CD14-positive monocyte (primary cell): Measurements from ENCODE around the gene RGS5. TPM values are rescaled to one million over a fixed set of nuclear protein-coding genes. Genes with fewer than 3 reads are reported as not detected.

Experiments used
- DNase-seq, 3 donors: peaks; one replicate each; pipeline ENCODE4 v3.0.0-alpha.2; 2011 to 2022
- H2AFZ ChIP-seq: 2 replicates; pipeline ENCODE4 v1.6.0; 2012; ENCODE audit warnings: mild to moderate bottlenecking, low read depth, low read length, inconsistent platforms; ENCODE audit not compliant: insufficient read depth, poor library complexity, severe bottlenecking
- H3K27ac ChIP-seq, 2 donors: 1 replicate in 1 of 2; 2 replicates in 1 of 2; pipeline ENCODE4 v1.5.1; 2012 to 2013; ENCODE audit warnings: low read length in 2 of 2, control low read depth in 1 of 2, inconsistent platforms in 1 of 2, low read depth in 1 of 2, mild to moderate bottlenecking in 1 of 2
- H3K27me3 ChIP-seq, 2 donors: one replicate each; pipeline versions ENCODE4 v1.6.0 to v1.6.1; 2011 to 2013; ENCODE audit warnings: low read length in 2 of 2; ENCODE audit not compliant: control insufficient read depth in 2 of 2, insufficient read depth in 2 of 2
- H3K36me3 ChIP-seq, 2 donors: replicated peaks in 1 of 2; 1 replicate in 1 of 2; 2 replicates in 1 of 2; pipeline versions ENCODE4 v1.5.1 to v1.6.1; 2012 to 2013; ENCODE audit warnings: low read length in 2 of 2, control low read depth in 1 of 2, inconsistent platforms in 1 of 2, mild to moderate bottlenecking in 1 of 2; ENCODE audit not compliant: insufficient read depth in 2 of 2, control insufficient read depth in 1 of 2
- H3K4me1 ChIP-seq, 2 donors: 1 replicate in 1 of 2; 2 replicates in 1 of 2; pipeline versions ENCODE4 v1.5.1 to v1.6.1; 2012 to 2013; ENCODE audit warnings: low read length in 2 of 2, control low read depth in 1 of 2, inconsistent platforms in 1 of 2, mild to moderate bottlenecking in 1 of 2, moderate library complexity in 1 of 2; ENCODE audit not compliant: insufficient read depth in 2 of 2, control insufficient read depth in 1 of 2
- H3K4me2 ChIP-seq: replicated peaks from 2 replicates; pipeline ENCODE3; 2012; ENCODE audit warnings: low read length, moderate library complexity, mild to moderate bottlenecking; ENCODE audit not compliant: poor library complexity, severe bottlenecking; ENCODE audit errors: extremely low read depth
- H3K4me3 ChIP-seq, 3 experiments: fragments of 200-600 bp in 1 of 3; sonication (generic) in 1 of 3; replicated peaks in 1 of 3; 1 replicate in 2 of 3; 2 replicates in 1 of 3; pipeline ENCODE4 v1.5.1; 2011 to 2013; ENCODE audit warnings: low read length in 3 of 3, mild to moderate bottlenecking in 3 of 3, control low read depth in 2 of 3, low read depth in 2 of 3, inconsistent platforms in 1 of 3, moderate library complexity in 1 of 3
- H3K79me2 ChIP-seq: 2 replicates; pipeline ENCODE4 v1.6.0; 2012; ENCODE audit warnings: mild to moderate bottlenecking, control low read depth, inconsistent platforms, low read length, moderate library complexity; ENCODE audit not compliant: insufficient read depth
- H3K9ac ChIP-seq: 2 replicates; pipeline ENCODE4 v1.6.0; 2017; ENCODE audit warnings: low read length, mild to moderate bottlenecking; ENCODE audit not compliant: insufficient read depth, poor library complexity, severe bottlenecking
- H3K9me3 ChIP-seq, 2 donors: replicated peaks in 1 of 2; 1 replicate in 1 of 2; 2 replicates in 1 of 2; pipeline versions ENCODE4 v1.5.1 to v1.6.1; 2012 to 2013; ENCODE audit warnings: low read length in 2 of 2, control low read depth in 1 of 2; ENCODE audit not compliant: control insufficient read depth in 1 of 2, insufficient read depth in 1 of 2
- H4K20me1 ChIP-seq: 2 replicates; pipeline ENCODE4 v1.6.0; 2012; ENCODE audit warnings: mild to moderate bottlenecking, low read length, control low read depth, moderate library complexity; ENCODE audit not compliant: insufficient read depth
- H3K27ac Mint-ChIP-seq, 7 donors: one replicate each; pipeline ENCODE4 v1.8.0; 2020; ENCODE audit warnings: mild to moderate bottlenecking in 7 of 7, mixed read lengths in 7 of 7, moderate library complexity in 6 of 7, inconsistent platforms in 2 of 7
- H3K27me3 Mint-ChIP-seq, 3 donors: one replicate each; pipeline ENCODE4 v1.8.0; 2021 to 2022; ENCODE audit warnings: low read depth in 3 of 3, mild to moderate bottlenecking in 3 of 3, mixed read lengths in 3 of 3, moderate library complexity in 3 of 3, inconsistent platforms in 1 of 3
- H3K36me3 Mint-ChIP-seq, 2 donors: one replicate each; pipeline ENCODE4 v1.8.0; 2020; ENCODE audit warnings: mixed read lengths in 2 of 2, inconsistent platforms in 1 of 2, mild to moderate bottlenecking in 1 of 2
- H3K4me1 Mint-ChIP-seq: one replicate; pipeline ENCODE4 v1.8.0; 2020; ENCODE audit warnings: mild to moderate bottlenecking, mixed read lengths
- H3K4me3 Mint-ChIP-seq, 2 donors: one replicate each; pipeline ENCODE4 v1.8.0; 2020; ENCODE audit warnings: mild to moderate bottlenecking in 2 of 2, mixed read lengths in 2 of 2, moderate library complexity in 1 of 2
- H3K9me3 Mint-ChIP-seq, 7 donors: one replicate each; pipeline ENCODE4 v1.8.0; 2020 to 2022; ENCODE audit warnings: mixed read lengths in 7 of 7, mild to moderate bottlenecking in 6 of 7, moderate library complexity in 6 of 7, inconsistent platforms in 2 of 7
- WGBS: methylation state at CpG from one replicate; pipeline ENCODE4 v1.1.5; 2013; ENCODE audit warnings: missing lambda C conversion rate; ENCODE audit not compliant: insufficient coverage; 5-methylcytosine and 5-hydroxymethylcytosine counted together
- intact Hi-C, 2 donors: fragments of 100-400 bp; cut with micrococcal nuclease; formaldehyde crosslinking; loops; one replicate each; pipeline versions ENCODE4 v1.15.0 to v1.15.1; 2023
- polyA plus RNA-seq, 3 donors: library from polyadenylated mRNA; depleted of rRNA in 1 of 3; unstranded in 2 of 3; stranded (reverse) in 1 of 3; fragments of 300-500 nt in 2 of 3; fragments of >200 nt in 1 of 3; fragmentation: Illumina TruSeq in 2 of 3; gene quantifications; 1 replicate in 2 of 3; 2 replicates in 1 of 3; pipeline ENCODE4 v1.2.3, GENCODE V29; 2012 to 2021
- TF ChIP-seq, protein P1 (sequence below): fragments of 200-600 bp; IDR thresholded peaks from one replicate; pipeline ENCODE4 v1.8.0; 2022; ENCODE audit warnings: antibody characterized with exemption, mild to moderate bottlenecking

RGS5 gene
- polyA plus RNA-seq, 3 donors, result 0.93 TPM; not detected in 2

DNA sequence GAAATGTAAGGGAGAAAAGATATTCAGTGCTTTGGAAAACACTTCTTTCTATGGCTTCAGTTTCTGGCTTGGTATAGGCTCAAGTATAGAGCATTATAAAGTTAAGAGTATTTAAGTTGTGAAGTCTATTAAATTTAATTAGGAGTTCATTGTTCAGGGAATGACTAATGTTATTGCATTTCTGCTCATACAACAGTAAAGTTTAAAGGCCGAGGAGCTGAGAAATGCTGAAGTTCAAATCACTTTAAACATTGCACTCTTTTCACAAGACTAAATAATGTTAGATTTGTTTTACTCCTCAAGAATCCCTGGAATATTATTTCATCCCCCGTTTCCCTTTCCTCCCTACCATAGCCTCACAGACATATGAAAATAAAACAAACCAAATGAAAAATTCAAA is 30.1 kb downstream of the RGS5 start:
- intact Hi-C loops, result no loop called here

DNA sequence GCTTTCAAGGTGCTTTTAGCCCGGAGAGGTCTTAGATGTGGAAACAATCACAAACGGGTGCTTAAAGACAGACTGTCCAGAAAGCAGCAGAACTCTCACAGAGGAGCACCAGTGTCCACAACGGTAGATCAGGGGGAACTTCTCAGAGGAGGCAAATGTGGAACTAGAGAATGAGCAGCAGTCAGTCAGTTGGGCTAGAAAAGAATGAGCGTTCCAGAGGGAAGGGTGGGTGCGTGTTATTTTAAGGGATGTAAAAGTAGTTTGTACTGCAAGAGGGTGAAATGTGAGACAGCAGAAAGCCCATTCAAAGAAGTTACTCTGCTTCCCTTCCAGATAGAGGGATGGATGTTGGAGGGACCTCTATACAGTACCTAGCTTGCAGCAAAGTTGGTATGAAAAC is 30.9 kb downstream of the RGS5 start:
- Mint-ChIP-seq H3K4me3 (no peak overlapping the region), H3K27me3 (peaks cover 0 to 2% (median 2%) of the 10 kb centered on the region in 3 donors), H3K9me3 (no peaks in the 10 kb centered on the region), H3K27ac (no peak overlapping the region), H3K4me1 (no peaks in the 10 kb centered on the region), H3K36me3 (no peaks in the 10 kb centered on the region)
- no peak overlapping the region for H3K4me2 ChIP-seq
- H4K20me1 ChIP-seq, result no peaks in the 10 kb centered on the region
- H3K4me3 ChIP-seq, result no peak overlapping the region
- H3K36me3 ChIP-seq, result no peaks in the 10 kb centered on the region
- H3K79me2 ChIP-seq, result no peaks in the 10 kb centered on the region
- H3K27me3 ChIP-seq, result no peaks in the 10 kb centered on the region
- DNase-seq, result no peak
- intact Hi-C loops, result no loop called here
- no peaks in the 10 kb centered on the region for H3K4me1 ChIP-seq
- H3K9me3 ChIP-seq, result no peaks in the 10 kb centered on the region
- 50% methylated on average over 2 of the region's 5 CpGs for WGBS
- no peak overlapping the region for H2AFZ ChIP-seq
- no peak overlapping the region for H3K9ac ChIP-seq
- H3K27ac ChIP-seq, result no peak overlapping the region
- TF ChIP-seq, protein P1, sequence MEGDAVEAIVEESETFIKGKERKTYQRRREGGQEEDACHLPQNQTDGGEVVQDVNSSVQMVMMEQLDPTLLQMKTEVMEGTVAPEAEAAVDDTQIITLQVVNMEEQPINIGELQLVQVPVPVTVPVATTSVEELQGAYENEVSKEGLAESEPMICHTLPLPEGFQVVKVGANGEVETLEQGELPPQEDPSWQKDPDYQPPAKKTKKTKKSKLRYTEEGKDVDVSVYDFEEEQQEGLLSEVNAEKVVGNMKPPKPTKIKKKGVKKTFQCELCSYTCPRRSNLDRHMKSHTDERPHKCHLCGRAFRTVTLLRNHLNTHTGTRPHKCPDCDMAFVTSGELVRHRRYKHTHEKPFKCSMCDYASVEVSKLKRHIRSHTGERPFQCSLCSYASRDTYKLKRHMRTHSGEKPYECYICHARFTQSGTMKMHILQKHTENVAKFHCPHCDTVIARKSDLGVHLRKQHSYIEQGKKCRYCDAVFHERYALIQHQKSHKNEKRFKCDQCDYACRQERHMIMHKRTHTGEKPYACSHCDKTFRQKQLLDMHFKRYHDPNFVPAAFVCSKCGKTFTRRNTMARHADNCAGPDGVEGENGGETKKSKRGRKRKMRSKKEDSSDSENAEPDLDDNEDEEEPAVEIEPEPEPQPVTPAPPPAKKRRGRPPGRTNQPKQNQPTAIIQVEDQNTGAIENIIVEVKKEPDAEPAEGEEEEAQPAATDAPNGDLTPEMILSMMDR, result no peak

More for the DNA sequence above, 30.1 kb downstream of the RGS5 start:
- peaks cover 0 to 2% (median 2%) of the 10 kb centered on the region in 3 donors for H3K27me3 Mint-ChIP-seq
- Histone ChIP-seq H3K36me3 (no peaks in the 10 kb centered on the region), H3K9me3 (no peaks in the 10 kb centered on the region), H3K27ac (no peak overlapping the region), H3K4me1 (no peaks in the 10 kb centered on the region), H4K20me1 (no peaks in the 10 kb centered on the region), H3K27me3 (no peaks in the 10 kb centered on the region), H3K79me2 (no peaks in the 10 kb centered on the region), H3K4me3 (no peak overlapping the region), H3K9ac (no peak overlapping the region), H2AFZ (no peak overlapping the region), H3K4me2 (no peak overlapping the region)
- no peaks in the 10 kb centered on the region for H3K36me3 Mint-ChIP-seq
- no peaks in the 10 kb centered on the region for H3K9me3 Mint-ChIP-seq
- no peak for DNase-seq
- WGBS, result 100% methylated on average over 1 of the region's 2 CpGs
- no peaks in the 10 kb centered on the region for H3K4me1 Mint-ChIP-seq
- no peak overlapping the region for H3K27ac Mint-ChIP-seq
- no peak overlapping the region for H3K4me3 Mint-ChIP-seq
- TF ChIP-seq, protein P1, result no peak
